Medulla oblongata (tissue), 1 donor: ENCODE data around the gene AQP4.
A peak's percentile ranks its signal among the peaks of the same experiment; 100 is the strongest.

Experiments
- DNase-seq: peaks from one replicate; pipeline ENCODE4 v3.0.0-alpha.2; 2015; ENCODE audit errors: extremely low spot score

AQP4 gene

DNA sequence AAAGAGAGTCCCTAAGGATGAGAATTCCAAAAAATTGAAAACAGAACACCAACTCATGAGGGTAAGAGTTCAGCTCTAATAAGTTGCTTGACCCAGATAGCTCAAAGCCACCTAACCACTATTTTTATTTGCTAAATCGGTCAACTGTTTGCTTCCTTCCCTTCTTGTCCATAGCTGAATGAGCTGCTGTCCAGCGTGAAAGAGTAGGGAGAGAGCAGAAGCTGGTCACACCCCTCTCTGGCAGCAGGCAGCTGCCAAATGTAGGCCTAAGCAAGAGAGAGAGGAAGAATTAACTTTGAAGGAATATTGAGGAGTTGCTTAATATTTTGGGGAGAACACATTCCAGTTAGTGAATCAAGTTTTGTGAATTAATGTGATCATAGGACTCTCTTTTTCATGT, 25.9 kb downstream of the AQP4 start:
- DNase-seq, result no peak

DNA sequence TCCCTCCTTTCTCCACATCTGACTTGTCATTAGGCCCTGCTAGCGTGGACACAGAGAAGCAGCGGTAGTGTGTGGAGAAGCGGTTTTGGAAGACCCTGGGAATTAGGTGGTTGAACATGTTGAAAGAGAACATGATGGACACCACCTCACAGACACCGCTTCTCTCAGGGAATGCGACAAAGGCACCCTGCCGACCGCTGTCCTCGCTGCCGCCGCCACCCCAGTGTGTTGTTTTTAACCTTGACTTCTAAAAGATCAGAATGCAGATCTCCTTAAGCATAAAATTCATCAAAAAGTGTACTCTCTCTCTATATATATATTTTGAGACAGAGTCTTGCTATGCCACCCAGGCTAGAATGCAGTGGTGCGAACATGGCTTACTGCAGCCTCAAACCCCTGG, 33.2 kb downstream of the AQP4 start:
- DNase-seq, result no peak

DNA sequence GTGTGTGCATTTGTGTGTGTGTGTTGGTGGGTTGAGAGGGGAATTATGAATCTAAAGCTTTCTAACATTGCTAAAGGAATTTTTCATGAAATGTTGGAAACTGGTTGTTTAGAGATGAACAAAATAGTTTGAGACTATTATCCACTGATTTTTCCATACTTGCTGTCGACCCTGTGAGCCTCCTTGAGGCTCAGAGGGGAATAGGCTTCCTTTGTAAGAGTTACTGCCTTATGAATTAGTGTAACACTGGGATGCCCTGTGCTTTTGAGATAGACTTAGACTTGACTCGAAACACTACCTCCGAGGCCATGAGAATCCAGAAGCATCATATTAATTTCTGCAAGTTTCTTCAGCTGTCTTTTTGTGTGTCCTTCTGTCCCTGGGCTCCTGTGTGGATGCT, 37.9 kb downstream of the AQP4 start:
- DNase-seq, result no peak

DNA sequence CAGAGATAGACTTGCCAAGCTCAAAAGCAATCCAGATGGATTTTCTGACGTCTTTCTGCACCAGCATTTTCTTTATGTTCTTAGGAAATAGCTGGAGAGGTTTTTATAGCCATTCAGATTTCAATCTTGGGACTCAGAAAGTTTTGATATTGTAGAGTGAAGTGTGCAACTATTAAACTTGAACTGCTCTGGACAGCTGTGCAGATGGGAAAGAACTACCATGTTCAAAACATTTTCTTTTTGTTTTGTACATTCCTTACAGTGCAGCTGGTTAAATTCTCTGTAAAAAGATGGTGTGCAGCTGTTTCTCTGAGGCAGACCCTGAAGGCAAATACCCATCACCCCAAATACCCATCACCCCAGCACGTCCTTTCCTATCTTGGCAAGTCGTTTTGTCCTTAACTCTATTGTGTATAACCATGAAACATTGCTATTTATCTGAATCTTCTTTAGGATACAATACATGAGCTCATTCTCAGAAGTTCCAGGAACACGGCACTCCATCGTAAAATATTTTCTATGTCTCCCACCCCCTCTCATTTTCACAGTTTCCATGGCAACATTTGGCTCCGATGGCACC, 38.8 kb downstream of the AQP4 start:
- no peak for DNase-seq

DNA sequence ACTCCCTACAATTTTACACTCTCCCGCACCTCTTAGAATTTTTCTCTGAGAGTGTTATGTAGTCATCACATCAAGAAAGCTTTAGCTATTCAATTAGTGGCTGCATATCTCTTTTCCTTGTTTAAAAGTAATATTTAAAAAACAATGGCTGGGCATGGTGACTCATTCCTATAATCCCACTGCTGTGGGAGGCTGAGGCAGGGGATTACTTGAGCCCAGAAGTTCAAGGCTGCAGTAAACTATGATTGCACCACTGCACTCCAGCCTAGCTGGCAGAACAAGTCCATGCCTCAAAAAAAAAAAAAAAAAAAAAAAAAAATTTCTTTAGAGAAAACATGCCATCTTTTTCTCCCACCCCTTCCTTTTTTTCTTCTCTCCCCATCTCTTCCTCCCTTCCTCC, 44.3 kb downstream of the AQP4 start:
- no peak for DNase-seq

DNA sequence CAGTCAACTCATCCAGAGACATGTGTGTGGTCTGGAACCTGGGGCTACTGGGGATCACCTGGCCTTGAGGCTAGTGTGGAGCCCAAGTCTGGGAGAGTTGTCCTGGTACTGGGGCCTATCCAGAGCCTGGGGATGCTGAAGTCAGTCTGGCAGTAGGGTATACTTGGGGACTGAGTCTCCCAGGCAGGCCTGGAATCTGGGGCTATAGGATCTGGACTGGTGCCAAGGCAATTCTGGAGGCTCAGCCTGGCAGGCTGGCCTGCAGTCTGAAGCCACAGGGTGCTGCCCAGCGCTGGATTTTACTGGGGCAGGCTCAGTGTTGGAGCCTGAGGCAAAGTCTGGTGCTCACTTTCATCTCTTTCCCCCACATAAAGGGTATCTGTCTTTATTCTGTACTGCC, 46.5 kb downstream of the AQP4 start:
- DNase-seq, result no peak

DNA sequence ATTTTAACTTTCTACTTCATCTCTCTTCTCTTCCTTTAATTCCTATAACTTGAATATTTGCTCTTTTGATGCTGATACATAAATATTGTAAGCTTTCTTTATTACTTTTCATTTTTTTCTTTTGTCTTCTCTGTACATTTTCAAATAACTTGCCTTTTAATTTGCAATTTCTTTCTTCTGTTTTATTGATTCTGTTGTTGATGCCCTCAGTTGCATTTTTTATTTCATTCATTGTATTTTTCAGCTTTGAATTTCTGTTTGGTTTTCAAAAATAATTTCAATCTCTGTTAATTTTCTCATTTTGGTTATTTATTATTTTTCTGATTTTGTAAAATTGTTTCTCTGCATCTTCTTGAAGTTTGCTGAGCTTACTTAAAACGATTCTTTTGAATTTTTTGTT, 47.0 kb downstream of the AQP4 start:
- no peak for DNase-seq

DNA sequence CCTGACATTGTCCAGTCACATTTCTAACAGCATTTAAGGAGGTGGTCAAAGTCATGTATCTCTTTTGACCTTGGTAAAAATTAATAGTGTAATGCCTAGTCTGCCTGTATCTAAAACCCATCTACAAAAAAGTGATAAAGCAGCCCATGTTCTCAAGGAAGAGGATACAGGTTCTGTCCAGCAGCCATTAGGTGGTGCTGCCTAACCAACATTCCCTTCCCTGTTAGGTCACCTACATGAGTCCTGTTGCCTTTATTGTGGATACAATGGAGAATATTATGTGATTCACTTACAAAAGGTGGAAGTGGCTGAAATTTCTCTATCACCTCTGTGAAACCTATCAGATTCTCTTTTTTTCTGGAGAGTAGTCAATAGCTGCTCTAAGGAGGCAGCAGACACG, 52.5 kb downstream of the AQP4 start:
- peak; percentile 25 for DNase-seq

DNA sequence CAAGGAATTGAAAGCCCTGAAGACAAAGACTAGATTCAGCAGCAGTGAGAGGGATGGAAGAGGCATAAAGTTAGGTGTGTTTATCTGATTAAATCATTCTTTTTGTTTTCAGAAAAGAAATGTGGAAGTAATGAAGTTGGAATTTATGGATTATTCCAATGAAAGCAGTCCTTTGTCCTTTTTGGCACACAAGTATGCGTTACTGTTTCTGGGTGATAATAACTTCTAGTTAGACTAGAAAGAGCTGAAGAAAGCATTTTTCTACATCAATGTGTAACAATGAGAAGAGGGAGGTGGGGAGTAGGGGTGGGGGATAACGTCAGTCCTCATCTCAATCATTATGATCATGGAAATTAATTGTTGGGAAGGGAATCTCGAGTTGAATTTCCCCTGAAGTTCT, 53.0 kb downstream of the AQP4 start:
- no peak for DNase-seq

DNA sequence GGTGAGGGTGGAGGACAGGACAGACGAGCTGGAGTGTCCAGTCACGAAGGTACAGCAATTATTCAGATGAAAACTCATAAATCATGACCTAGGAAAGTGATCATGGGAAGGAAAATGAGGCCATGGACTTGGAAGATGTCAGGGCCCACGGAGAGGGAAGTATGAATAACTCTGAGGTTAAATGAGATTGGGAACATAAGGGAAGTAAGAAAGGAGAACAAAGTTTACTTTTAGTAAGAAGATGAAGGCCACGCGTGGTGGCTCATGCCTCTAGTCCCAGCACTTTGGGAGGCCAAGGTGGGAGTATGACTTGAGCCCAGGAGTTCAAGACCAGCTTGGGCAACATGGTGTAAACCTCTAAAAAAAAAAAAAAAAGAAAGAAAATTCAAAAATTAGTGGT, 56.2 kb downstream of the AQP4 start:
- no peak for DNase-seq

DNA sequence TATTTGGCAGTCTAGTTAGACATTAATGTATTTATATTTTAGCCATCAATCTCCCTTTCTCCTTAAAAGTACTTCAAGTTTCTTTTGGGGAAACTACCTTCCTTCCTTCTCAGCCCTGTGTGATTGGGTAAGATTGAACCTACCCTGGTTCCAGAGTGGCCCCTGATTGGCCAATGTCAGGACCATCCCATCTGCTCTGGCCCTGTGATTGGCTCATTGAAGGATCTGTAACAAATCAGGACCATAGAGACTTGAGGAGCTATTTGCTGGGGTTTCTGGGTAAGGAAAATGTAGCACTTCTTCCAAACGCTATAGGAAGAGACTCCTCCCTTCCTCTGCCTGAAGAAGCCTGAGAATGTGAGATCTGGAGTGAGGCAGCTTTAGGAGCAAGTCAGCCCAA, 59.3 kb downstream of the AQP4 start:
- no peak for DNase-seq

DNA sequence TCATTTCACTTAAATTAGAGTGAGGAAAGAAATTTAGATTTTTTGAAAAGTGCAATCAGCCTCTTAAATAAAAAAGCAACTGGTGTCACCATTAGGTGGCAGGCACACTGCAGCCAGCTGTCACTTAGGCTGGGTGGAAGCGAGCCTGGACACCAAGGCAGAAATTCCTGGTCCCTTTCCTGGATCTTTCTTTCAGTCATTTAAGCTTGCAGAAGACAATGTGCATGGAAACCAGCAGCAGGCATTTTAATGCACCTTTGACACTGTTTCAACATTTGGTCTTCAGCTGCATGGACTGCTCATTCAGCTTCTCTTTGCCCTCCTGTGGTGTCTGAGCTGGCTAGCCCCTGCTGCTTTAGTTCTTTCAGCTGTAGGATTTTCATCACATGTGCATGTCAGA, 61.0 kb downstream of the AQP4 start:
- peak; percentile 69 for DNase-seq

DNA sequence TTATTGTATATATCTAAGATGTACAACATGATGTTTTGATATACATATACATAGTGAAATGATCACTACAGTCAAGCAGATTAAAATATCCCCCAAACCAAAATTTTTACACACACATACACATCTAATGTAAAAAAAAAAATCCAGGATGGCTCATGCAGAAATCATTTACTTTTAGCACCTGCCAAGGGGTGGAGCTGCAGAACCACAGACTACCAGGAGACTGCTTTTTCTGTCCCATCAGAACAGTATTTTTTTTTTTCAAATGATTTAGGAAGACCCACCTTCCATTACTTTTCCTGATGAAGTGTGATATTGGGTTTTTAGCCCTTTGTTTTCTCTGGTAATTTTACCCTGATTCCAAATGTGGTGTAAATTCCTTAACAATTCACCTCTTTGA, 61.9 kb downstream of the AQP4 start:
- no peak for DNase-seq

DNA sequence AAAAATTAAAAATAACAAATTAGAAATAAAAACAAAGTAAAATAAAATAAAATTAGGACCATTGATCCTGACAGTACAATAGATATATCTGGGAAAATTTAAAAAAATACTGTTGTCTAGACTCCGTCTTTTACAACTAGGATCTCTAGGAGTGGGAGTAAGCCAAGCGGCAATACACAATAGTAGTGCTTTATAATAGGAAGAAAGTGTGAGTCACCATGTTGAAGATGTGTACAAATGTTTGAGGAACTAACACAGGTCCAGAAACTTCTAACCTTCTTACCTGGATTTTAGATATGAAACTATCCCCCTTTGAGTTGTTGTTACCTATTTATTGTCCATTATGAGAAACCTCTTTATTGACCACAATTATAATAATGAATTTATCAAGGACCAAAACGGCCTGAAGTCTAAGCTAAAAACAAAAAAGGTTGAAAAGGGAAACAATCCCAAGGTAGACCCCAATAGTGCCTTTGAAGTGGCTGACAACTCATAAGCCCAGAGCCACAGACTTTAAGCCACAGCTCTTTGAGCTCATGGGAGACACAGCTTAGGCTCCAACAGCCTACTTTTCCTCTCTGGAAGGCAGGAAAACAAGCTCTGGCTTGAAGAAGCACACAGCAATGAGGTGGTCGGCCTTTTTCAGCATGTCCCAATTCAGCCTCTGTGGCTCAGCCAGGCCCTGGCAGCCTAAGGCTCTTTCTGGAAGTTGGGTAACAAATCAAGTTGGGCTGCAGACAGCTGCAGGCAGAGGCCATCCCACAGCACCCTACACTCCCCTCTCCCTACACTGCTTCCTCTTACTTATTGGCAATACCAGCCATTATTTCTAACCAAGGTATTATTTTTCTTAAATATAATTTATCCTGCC, 62.9 kb downstream of the AQP4 start:
- DNase-seq, result no peak
